Measurements from ENCODE around the gene SLC12A4.
A peak's percentile ranks its signal among the peaks of the same experiment; 100 is the strongest.

SLC12A4 gene

DNA sequence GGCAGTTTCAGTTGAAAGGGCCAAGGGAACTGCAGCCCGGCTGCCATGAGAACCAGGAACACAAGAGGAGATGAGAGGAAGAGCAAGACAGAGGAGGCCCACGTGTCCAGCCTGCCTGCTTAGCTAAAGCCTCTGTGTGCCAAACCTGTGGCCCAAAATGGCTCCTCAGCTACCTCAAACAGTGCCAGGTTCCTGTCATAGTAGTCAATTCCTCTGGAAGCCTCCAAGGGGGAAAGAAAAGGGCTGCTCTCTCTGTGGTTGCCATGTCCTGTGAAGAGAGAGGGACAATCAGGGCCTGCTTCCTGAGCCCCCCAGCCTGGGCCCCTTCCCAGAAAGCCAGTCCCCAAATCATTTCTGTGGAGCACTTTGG is 5.2 kb downstream of the SLC12A4 start:
- DNase-seq (ENCODE audit: low spot score) = no peak

DNA sequence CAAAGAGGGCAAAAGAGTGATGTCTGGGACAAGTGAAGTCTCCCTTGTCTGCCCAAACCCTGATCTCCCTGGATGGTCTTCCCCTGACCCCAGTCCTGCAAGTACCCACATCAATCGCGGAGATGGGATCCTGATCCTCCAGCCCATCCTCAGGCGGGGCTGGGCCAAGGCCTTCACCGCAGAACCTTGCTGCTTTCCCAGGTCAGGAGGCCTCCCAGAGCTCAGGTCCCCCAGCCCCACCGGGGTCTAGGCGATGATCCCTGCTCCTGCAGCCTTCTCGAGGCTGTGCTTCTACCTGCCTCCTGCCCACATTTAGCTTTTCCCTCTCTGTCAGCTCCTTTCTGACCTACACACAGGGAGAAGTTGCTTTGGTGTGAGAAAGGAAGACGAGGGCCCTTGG is 6.3 kb downstream of the SLC12A4 start:
- DNase-seq (ENCODE audit: low spot score) = no peak

DNA sequence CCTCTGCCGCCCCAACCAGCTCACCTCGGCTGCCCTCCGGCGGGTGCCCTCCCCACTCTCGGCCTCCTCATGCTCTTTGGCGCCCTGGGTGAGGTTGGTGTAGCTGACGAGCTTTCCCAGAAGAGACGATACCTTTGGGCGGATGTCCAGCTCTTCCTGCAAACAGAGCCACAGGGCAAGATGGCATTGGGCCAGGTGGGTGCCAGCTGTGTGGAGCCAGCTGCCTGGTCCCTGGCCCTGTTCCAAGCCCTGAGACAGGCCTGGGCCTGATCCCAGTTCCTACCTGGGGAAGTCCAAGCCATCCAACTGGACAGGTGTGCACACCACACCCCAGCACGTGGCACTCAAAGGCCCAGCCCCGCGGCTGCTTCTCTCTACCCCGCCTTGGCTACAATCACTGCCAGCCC is 6.9 kb downstream of the SLC12A4 start:
- no peak for DNase-seq (ENCODE audit: low spot score)

DNA sequence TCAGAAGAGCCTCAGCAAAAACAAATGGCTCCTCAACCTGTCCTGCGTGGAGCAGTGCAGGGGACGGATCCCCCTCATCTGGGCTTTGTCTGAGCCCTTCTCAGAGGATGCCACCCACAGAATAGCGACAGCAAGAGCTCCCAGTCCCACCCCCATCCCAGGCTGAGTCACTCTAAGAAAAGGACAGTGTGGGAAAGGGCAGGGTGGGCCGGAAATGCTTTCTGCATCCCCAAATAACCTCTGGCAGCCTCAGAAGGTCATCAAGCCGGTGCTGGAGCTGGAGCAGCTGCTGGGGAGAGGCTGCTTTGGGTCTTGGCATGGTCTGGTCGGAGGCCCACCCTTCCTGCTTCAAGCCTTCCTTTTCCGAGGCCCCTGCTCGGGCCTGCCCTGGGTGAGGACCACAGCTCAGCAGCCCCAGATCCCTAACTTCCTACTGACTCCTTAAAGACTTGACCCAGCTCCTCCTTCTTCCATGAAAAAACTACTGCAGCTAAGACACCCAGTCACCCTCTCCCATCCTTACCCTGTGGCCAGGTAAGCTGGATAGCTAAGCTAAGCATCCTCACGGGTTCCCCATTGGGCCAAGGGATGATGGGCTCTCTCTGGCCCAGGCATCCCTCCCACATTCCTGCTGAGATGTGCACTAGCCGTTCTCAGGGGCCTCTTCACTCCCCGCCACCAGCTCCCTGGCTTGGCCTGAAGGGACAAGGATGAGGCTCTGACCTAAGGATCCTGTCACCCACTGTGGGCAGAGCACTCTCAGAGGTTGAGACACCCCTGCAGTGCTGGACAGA is 8.7 kb downstream of the SLC12A4 start:
- DNase-seq (ENCODE audit: low spot score) = peak; percentile 49

DNA sequence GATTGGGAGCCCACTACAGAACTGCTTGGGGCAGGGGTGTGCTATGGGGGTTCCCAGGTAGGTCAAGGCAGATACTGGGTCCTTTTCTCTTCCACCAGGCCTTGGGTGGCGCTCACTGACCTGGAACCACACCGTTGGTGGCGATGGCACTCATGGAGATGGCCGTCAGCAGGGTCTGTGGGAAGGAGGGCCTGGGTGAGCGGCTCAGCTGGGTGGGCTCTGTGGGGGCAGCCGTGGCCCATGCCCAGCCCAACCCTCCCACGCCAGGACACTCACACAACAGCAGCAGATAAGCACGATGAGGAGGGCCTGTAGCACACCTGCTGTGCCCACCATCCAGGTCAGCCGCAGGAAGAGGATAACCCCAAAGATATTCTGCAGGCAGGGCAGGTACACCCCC is 10.8 kb downstream of the SLC12A4 start:
- no peak for DNase-seq (ENCODE audit: low spot score)

DNA sequence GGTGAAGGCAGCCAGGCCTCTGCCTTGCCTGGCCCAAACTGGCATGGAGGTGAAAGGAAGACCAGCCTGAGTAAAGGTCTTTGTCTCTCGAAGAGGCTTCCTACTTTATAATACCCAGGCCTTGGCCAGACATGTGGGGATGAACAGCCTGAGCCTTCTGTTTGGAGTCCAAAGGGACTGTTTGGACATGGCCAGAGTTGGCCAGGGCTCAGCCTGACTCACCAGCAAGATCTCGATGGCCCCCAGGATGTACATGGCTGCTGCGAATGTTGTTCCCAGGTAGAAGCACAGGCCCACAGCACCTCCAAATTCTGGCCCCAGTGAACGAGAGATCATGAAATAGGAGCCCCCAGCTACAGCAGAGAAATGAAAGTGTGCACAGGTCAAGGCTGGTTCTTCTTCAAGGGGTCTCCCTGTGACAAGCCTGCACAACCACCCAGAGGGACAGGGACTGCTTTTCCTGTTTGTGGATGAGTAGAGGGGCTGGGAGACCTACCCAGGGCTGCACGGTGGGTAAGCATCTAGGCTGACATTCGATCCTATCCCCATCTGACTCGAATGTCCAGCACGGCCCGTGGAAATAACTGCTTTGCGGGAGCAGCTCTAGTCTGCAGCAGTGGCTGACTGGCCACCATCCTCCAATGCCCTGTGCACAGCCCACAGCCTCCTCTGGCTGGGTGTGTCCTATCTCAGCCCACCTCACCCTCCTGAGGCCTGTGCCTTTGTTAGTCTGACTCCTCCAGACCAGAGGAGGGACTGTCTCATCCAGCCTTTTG is 13.8 kb downstream of the SLC12A4 start:
- DNase-seq (ENCODE audit: low spot score) = no peak

DNA sequence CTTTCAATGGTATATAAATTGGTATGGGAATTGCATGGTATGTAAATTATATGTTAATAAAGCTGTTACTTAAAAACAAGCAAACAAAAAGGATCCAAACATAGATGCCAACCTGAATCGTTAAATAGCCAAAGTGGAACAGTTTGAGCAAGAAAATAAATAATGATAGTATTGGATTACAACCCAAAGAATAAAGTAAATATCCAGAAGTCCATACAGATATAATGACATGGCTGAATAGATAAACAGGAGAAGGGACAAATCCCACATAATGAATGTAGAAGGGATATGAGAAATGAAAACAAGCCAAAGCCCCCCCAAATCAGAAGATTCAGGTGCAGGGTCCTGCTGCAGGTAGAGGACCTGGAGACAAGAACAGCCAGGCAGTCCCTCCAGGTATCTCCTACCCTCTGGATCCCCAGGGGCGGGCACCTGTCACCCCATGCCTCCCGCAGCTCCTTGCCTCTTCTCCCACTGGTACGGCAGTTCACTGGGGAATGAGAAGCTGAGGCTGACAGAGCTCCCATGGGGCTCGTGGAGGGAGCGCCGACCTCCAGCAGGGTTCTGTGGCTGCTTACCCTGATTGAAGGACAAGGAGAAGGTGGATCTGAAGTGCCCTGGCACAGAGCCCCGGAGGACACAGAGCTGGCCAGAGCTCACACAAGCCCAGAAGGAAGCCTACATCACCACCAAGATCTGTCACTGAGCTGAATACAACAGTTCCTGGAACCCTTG is 14.6 kb downstream of the SLC12A4 start:
- no peak for DNase-seq (ENCODE audit: low spot score)

DNA sequence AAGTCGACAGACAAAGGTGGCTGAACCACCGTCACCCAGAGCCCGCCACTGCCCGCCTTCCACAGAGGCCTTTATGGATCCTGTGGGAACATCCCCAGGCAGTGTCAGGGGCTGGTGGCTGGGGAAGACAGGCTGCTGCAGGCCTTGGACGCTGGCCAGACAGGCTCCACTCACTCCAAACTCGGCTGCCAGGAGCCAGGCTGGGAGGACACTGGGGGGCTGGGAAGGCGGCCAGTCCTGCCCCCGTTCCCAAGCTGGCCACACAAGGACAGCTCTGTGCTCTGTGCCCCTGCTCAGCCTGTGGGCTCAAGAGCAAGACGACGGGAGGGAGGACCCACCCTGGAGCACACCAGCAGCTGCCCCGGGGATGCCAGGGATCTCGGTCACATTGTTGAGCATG is 17.0 kb downstream of the SLC12A4 start:
- DNase-seq (ENCODE audit: low spot score) = no peak

DNA sequence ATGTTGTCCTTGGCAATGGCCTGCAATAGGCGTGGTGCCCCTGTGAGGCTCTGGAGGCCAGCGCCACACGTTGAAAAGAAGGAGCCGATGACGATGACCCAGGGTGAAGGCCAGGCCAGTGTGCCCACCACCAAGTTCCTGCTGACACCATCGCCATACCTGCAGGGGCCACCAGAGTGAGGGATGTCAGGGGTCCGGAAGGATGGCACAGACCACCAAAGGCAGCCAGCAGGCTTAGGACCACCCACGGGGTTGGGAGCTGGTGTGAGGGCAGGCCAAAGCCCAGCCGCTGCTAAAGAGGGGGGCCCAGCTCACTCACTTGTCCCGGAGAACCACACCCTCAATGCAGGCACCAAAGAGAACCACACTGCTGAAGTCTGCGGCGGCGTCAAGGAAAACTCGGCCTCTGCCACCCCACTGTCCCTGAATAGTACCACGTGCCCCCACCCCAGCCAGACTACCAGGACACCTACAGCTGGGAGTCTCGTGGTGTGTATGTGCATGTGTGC is 18.0 kb downstream of the SLC12A4 start:
- no peak for DNase-seq (ENCODE audit: low spot score)

DNA sequence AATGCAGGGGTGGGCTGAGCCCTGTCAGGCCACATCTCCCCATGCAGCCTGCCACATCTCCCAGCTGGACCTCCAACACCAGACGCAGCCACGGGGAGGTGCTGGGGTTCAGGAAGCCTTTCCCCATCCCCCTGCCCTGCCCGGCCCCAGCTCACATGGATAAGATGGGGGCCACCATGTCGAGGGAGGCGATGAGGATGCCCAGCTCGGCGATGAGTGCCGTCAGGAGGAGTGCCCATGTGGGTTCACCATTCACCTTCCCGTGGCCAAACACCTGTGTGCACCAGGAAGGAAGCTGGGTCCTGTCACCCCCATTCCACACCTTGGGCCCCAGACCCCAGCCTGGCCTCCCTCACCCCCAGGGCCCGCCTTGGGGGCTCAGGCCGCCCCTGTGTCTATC is 18.8 kb downstream of the SLC12A4 start:
- DNase-seq (ENCODE audit: low spot score) = no peak

DNA sequence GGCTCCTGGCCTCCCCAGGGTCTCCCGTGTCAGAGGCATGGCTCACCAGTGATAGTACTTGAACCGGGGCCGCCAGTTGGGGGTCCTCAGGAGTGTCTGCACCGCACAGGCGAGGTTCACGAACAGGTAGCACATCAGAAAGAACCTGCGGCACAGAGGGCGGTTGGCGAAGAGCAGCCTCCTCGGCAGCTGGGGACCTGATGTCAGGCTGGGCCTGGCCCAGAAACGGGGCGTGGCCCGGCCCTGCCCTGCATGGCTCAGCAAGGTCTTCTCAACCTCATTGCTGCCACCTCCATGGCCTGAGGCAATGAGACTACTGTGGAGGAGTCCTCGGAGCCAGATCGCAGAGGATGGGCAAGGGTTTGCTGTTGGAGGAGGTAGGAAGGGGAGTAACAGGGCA is 20.4 kb downstream of the SLC12A4 start:
- DNase-seq (ENCODE audit: low spot score) = no peak

DNA sequence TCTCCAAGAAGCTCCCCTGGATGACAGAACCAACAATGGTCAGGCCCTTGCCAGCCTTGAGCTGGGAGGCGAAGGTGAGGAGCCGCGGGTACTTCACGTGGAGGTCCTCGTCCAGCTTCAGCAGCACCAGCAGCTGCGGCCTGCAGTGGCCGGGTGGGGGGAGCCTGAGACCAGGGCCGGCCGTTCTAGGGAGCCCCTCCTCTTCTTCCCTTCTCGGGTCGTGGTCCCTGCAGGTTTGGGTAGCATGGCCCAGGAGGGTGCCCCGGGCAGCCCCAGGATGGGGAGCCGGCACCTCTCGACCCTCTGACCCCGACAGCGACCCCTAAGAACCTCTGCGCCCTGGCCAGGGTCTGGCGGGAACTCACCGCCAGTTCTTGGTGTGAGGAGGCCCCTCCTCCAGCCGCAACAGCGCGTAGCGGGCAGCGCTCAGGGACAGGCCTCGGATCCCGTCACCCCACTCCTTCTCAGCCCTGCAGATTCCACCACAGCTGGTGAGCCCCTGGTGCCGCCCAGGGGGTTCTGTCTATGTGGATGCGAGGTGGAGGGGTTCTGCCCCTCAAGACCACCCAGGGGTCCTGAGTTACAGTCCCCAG is 21.4 kb downstream of the SLC12A4 start:
- no peak for DNase-seq (ENCODE audit: low spot score)

DNA sequence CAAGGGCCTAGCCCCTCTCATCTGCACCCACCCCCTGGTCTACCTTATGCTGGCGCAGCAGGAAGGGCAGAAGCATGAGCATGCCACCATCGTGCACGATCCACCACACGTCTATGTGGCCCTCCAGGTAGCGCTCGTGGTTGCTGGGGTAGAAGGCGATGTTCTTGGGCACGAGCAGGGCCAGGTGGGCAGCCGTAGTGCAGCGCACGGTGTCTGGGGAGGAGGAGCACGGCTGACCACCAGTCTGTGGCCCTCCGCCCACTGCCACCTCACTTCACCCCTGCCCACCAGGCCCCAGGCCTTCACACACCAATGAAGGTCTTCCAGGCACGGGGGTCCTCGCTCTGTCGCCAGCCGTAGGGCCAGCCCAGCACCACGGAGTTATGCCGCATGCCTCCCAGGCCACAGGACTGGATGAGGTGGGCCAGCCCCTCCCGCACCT is 22.3 kb downstream of the SLC12A4 start:
- no peak for DNase-seq (ENCODE audit: low spot score)

DNA sequence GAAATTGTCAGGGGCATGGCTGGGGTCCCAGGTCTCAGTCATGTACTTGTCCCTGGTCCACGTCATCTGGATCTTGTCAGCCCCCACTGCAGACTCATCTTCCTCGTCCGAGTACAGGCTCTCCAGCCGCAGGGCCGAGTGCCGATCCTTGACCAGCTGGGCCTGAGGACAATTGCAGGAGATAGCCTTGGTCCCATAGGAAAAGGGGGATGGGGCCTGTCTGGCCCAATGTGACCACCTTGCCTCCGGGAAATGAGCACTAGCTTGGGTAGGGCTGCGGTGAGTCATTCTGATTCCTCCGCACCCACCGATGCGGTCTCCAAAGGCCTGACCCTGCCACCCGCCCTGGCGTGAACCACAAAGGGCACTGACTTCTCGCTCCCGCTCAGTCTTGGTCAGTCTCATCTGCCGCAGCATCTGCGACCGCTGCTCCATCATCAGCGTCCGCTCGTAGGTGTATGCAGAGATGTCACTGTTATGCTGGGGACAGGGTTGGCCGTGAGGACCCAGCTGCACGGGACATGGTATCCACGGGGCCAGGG is 23.0 kb downstream of the SLC12A4 start:
- no peak for DNase-seq (ENCODE audit: low spot score)

DNA sequence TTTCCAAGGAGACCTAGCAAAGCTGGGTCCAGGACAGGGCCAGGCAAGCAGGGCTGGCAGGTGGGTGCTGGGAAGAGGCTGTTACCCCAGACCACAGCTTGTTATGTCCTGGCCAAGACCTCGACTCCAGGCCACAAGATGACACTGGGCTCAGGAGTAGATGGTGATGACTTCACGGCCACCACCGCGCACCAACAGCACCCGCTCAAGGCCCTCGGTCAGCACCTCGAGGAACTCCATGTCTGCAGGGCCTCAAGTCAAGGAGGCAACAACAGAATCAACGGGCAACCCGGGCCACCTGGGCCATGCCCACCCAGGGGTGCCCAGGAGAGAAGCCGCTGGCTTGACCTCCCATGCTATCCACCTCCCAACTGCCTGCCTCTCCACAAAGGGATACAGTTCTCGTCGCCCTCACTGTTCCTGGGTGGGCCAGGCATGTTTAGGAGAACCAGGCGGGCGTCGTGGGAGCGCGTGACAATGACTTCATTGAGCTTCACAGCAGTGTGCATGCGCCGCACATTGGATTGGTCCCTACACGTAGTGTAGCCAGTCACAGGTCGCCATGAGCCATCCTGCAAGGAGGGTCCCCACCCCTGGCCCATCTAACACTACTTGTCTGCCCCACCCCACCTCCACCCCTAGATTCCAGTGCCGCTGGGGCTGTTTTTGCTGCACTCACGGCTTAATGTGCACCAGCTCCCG is 23.6 kb downstream of the SLC12A4 start:
- no peak for DNase-seq (ENCODE audit: low spot score)

DNA sequence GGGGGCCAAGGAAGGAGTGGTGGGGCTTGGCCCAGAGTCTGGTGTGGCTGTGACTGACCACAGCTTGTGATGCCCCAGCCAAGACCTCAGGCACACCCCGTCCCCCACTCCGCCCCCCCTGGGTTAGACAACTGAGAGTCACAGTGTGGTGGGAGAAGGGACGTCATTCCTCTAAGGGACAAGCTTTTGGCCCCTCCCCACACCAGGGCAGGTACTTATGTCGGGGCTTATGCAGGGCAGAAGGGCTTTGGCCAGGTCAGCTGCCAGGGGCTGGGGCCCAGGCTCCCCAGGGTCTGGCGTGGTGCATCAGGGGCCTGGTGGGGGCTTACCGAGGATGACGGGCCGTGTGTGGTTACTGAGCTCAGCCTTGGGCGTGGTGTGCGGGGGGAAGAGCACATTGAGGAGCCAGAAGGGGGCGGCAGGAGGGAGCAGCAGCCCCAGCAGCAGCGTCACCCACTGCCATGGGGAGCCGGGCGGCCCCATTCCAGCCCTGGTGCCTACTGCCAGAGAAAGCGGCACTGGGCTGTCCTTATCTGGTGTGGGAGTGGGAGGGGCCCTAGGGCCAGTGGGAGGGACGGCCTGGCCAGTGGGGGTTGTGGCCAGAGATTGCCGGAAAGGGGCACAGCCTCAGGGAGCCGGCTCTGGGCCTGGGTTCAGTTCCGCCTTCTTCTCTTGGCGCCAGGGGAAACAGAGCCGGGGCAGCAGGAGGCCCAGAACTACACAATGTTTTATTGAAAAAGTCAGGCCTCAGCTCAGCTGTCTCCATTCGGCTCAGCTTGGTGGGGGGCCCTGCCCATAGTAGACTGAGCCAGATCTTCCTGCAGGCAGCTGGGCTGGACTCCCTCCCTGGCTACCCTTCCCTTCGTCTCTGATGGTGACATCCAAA is 24.6 kb downstream of the SLC12A4 start, which contains the start of gene LCAT:
TSS of gene LCAT (minus strand) at position 502 of the 886 bp plus-strand sequence. CDS start at position 483, 19 bp downstream.
- DNase-seq (ENCODE audit: low spot score) = no peak

DNA sequence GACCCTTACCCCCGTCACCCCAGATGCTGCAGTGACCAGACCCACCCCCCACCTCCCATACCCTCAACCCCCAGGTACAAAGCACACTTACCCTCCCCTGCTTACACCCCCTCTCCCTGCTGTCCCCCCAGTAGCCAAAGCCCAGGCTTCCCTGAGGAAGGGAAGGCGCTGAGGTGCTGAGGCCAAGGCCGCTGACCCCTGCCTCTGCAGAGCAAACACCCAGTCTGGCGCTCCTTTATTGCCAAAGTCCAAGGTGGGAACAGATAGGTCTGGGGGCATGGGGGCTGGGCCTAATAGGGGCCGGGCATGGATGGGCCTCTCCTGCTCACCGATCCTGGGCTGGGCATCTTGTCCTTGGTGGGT is 25.2 kb downstream of the SLC12A4 start:
- no peak for DNase-seq (ENCODE audit: low spot score)

DNA sequence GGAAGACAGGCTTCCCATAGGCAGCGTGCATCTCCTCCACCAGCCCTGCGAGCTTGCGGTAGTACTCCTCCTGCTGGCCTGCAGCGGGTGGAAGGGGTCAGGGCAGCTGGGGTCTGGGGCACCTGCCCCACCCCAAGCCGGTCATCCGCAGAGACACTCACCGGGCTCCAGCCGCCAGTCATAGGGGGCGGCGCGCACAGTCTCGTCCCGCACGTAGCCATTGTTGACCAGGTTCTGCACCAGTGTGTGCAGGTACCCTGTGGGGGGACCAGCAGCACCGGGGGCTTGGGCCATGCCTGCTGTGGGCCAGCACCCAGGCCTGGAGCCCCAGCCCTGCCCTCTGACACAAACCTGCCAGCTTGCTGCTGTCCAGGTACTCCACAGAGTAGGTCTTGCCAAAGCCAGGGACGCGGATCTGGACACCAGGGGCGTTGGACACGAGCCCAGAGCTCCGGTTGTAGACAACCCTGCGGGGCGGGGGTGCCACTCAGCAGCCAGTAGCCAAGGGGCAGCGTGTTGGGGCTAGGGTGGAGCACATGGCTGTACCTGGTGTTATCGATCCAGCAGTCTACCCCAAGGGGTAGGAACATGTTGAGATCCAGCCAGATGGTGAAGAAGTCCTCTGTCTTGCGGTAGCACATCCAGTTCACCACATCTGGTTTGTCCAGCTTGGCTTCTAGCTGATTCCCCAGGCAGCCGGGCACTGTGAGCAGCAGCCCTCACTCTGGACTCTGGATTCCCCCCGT is 25.8 kb downstream of the SLC12A4 start:
- no peak for DNase-seq (ENCODE audit: low spot score)

DNA sequence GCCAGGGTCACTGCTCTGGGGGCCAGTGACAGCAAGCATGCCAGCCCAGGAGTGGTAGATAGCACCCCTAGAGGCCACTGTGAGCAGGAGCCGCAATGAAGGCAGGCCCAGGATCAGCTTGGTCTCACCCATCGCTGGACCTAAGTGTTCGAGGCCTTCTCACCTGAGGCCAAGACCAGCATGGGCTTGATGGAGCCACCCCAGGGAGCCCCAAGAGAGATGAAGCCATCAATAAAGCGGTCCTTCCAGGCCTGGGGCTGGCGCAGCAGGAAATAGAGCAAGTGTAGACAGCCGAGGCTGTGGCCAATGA is 26.3 kb downstream of the SLC12A4 start:
- no peak for DNase-seq (ENCODE audit: low spot score)
